HepG2 (cell line): ENCODE measurements around the gene CUEDC2. TPM values are rescaled to one million over a fixed set of nuclear protein-coding genes. Genes with fewer than 3 reads are reported as not detected.

ENCODE experiments used
- CEBPB ChIP-seq: IDR thresholded peaks from 2 replicates; pipeline ENCODE4 v1.6.1; 2011; ENCODE audit warnings: low read depth, low read length, improper control_type of control experiment, borderline replicate concordance
- HDAC6 ChIP-seq: fragments of 200-600 bp; sonication (generic); IDR thresholded peaks from 2 replicates; pipeline ENCODE4 v1.7.0; 2017; ENCODE audit warnings: mild to moderate bottlenecking, antibody characterized with exemption, low read length, low read depth
- HNF4G ChIP-seq, 2 experiments: sonication (generic) in 1 of 2; formaldehyde crosslinking in 1 of 2; IDR thresholded peaks; 2 replicates each; pipeline versions ENCODE4 v1.4.0 to v1.6.1; 2011 to 2020; ENCODE audit warnings: borderline replicate concordance in 2 of 2, low read depth in 2 of 2, mild to moderate bottlenecking in 2 of 2, low read length in 1 of 2, missing genetic modification reagents in 1 of 2, moderate library complexity in 1 of 2
- MXI1 ChIP-seq: IDR thresholded peaks from 3 replicates; pipeline ENCODE4 v1.6.1; 2012; ENCODE audit warnings: low read depth, low read length, inconsistent platforms, borderline replicate concordance
- POLR2A ChIP-seq, 2 experiments: IDR thresholded peaks; 2 replicates each; pipeline ENCODE4 v1.6.1; 2011; ENCODE audit warnings: low read depth in 2 of 2, low read length in 2 of 2, mild to moderate bottlenecking in 1 of 2, moderate library complexity in 1 of 2; ENCODE audit not compliant: insufficient read depth in 1 of 2
- RXRA ChIP-seq: sonication (generic); formaldehyde crosslinking; IDR thresholded peaks from 2 replicates; pipeline ENCODE4 v1.5.1; 2020; ENCODE audit warnings: missing genetic modification reagents
- SIX4 ChIP-seq: sonication (generic); formaldehyde crosslinking; IDR thresholded peaks from 2 replicates; pipeline ENCODE4 v1.4.0; 2020; ENCODE audit warnings: missing genetic modification reagents
- SNRNP70 ChIP-seq: fragments of 200-400 bp; formaldehyde crosslinking; IDR thresholded peaks from 2 replicates; pipeline ENCODE4 v1.6.1; 2017; ENCODE audit warnings: mild to moderate bottlenecking, low read depth, low read length, moderate library complexity
- THYN1 ChIP-seq: sonication (generic); formaldehyde crosslinking; IDR thresholded peaks from 2 replicates; pipeline ENCODE4 v1.8.1; 2023; ENCODE audit warnings: low read depth, mild to moderate bottlenecking, moderate library complexity, missing genetic modification reagents, borderline replicate concordance
- TMF1 ChIP-seq: sonication (generic); formaldehyde crosslinking; IDR thresholded peaks from 2 replicates; pipeline ENCODE4 v1.8.1; 2022; ENCODE audit warnings: low read depth, missing genetic modification reagents
- TRIM24 ChIP-seq: sonication (generic); formaldehyde crosslinking; IDR thresholded peaks from 2 replicates; pipeline ENCODE4 v1.8.0; 2022; ENCODE audit warnings: mild to moderate bottlenecking, missing genetic modification reagents
- YEATS2 ChIP-seq: sonication (generic); formaldehyde crosslinking; IDR thresholded peaks from 2 replicates; pipeline ENCODE4 v1.4.0; 2020; ENCODE audit warnings: missing genetic modification reagents, borderline replicate concordance
- ZNF256 ChIP-seq: sonication (generic); formaldehyde crosslinking; conservative IDR thresholded peaks from 2 replicates; pipeline ENCODE4 v1.4.0; 2020; ENCODE audit warnings: missing genetic modification reagents
- ZNF367 ChIP-seq: sonication (generic); formaldehyde crosslinking; IDR thresholded peaks from 2 replicates; pipeline ENCODE4 v1.4.0; 2020; ENCODE audit warnings: missing genetic modification reagents, borderline replicate concordance
- ZNF510 ChIP-seq: sonication (generic); formaldehyde crosslinking; IDR thresholded peaks from 2 replicates; pipeline ENCODE4 v1.4.0; 2020; ENCODE audit warnings: low read depth, mild to moderate bottlenecking, missing genetic modification reagents
- ZNF547 ChIP-seq: sonication (generic); formaldehyde crosslinking; IDR thresholded peaks from 2 replicates; pipeline ENCODE4 v1.5.1; 2020; ENCODE audit warnings: mild to moderate bottlenecking, missing genetic modification reagents
- ZNF615 ChIP-seq: sonication (generic); formaldehyde crosslinking; IDR thresholded peaks from 2 replicates; pipeline ENCODE4 v1.5.0; 2020; ENCODE audit warnings: mild to moderate bottlenecking, missing genetic modification reagents, borderline replicate concordance
- ZNF672 ChIP-seq: sonication (generic); formaldehyde crosslinking; IDR thresholded peaks from 2 replicates; pipeline ENCODE4 v1.8.1; 2022; ENCODE audit warnings: missing genetic modification reagents
- ZNF768 ChIP-seq: sonication (generic); formaldehyde crosslinking; IDR thresholded peaks from 2 replicates; pipeline ENCODE4 v1.4.0; 2020; ENCODE audit warnings: missing genetic modification reagents
- ZSCAN25 ChIP-seq: sonication (generic); formaldehyde crosslinking; IDR thresholded peaks from 2 replicates; pipeline ENCODE4 v1.8.0; 2022; ENCODE audit warnings: mild to moderate bottlenecking, missing genetic modification reagents
- polyA plus RNA-seq, 8 experiments: library from polyadenylated mRNA; depleted of rRNA in 3 of 8; stranded (reverse) in 7 of 8; unstranded in 1 of 8; fragments of >200 nt; fragmentation: Illumina TruSeq in 4 of 8; extraction: Trizol in 4 of 8; gene quantifications; 2 replicates each; pipeline versions ENCODE4 v1.2.1 to v1.2.3, GENCODE V29; 2011 to 2016; ENCODE audit warnings: low read depth in 4 of 8, missing spikeins in 1 of 8, mixed read lengths in 1 of 8; ENCODE audit not compliant: insufficient read depth in 1 of 8
- total RNA-seq, 5 experiments: library from RNA; depleted of rRNA; stranded (reverse); fragments of >200 nt; fragmentation: Illumina TruSeq; extraction: Trizol; gene quantifications; 2 replicates each; pipeline ENCODE4 v1.2.3, GENCODE V29; 2016; ENCODE audit warnings: low read depth in 1 of 5
- TF ChIP-seq, protein P1 (sequence below): sonication (generic); formaldehyde crosslinking; IDR thresholded peaks from 2 replicates; pipeline ENCODE4 v1.4.0; 2020; ENCODE audit warnings: mild to moderate bottlenecking, missing genetic modification reagents
- TF ChIP-seq, protein P2 (sequence below): sonication (generic); formaldehyde crosslinking; IDR thresholded peaks from 2 replicates; pipeline ENCODE4 v1.5.1; 2020; ENCODE audit warnings: missing genetic modification reagents, mild to moderate bottlenecking, borderline replicate concordance
- TF ChIP-seq, protein P3 (sequence below): sonication (generic); IDR thresholded peaks from 2 replicates; pipeline ENCODE4 v1.6.1; 2016; ENCODE audit warnings: low read depth, borderline replicate concordance
- TF ChIP-seq, protein P4 (sequence below): sonication (generic); formaldehyde crosslinking; IDR thresholded peaks from 2 replicates; pipeline ENCODE4 v1.5.0; 2020; ENCODE audit warnings: mild to moderate bottlenecking, missing genetic modification reagents
- TF ChIP-seq, protein P5 (sequence below): sonication (generic); formaldehyde crosslinking; IDR thresholded peaks from 2 replicates; pipeline ENCODE4 v1.5.0; 2020; ENCODE audit warnings: missing genetic modification reagents

CUEDC2 gene
- total and polyA plus RNA-seq, 2 of the 13 experiments (the other 11 are each of a cell fraction or from before 2014, with no cell fraction given): 13.1 to 18.4 TPM

DNA sequence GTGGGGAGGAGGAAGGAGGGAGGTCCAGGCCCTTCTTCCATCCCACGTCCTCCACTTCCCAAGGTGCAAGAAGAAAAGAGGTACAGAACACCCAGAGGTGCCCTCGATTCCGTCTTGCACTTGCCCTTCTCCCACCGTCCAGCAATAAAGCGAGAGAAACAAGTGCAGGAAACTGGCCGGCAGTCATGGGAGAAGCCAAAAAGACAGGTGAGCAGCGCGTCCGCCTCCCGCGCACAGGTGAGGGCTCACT is 17.7 kb upstream of the CUEDC2 start (continued):
- TF ChIP-seq, protein P1, sequence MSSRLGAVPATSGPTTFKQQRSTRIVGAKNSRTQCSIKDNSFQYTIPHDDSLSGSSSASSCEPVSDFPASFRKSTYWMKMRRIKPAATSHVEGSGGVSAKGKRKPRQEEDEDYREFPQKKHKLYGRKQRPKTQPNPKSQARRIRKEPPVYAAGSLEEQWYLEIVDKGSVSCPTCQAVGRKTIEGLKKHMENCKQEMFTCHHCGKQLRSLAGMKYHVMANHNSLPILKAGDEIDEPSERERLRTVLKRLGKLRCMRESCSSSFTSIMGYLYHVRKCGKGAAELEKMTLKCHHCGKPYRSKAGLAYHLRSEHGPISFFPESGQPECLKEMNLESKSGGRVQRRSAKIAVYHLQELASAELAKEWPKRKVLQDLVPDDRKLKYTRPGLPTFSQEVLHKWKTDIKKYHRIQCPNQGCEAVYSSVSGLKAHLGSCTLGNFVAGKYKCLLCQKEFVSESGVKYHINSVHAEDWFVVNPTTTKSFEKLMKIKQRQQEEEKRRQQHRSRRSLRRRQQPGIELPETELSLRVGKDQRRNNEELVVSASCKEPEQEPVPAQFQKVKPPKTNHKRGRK (CRISPR knock-in tag): 0 out of 2 replicates have a peak, but pooled peaks have one; percentile 65
- TF ChIP-seq, protein P2, sequence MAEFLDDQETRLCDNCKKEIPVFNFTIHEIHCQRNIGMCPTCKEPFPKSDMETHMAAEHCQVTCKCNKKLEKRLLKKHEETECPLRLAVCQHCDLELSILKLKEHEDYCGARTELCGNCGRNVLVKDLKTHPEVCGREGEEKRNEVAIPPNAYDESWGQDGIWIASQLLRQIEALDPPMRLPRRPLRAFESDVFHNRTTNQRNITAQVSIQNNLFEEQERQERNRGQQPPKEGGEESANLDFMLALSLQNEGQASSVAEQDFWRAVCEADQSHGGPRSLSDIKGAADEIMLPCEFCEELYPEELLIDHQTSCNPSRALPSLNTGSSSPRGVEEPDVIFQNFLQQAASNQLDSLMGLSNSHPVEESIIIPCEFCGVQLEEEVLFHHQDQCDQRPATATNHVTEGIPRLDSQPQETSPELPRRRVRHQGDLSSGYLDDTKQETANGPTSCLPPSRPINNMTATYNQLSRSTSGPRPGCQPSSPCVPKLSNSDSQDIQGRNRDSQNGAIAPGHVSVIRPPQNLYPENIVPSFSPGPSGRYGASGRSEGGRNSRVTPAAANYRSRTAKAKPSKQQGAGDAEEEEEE (CRISPR knock-in tag): no peak
- TF ChIP-seq ZNF367 (CRISPR knock-in tag) (no peak), HNF4G (IDR thresholded peaks at IDR 0.05; ENCODE audit: borderline replicate concordance, low read depth, low read length) (no peak), HNF4G (CRISPR knock-in tag; IDR thresholded peaks at IDR 0.05; ENCODE audit: borderline replicate concordance, low read depth) (no peak), ZNF672 (no peak), MXI1 (no peak), SIX4 (CRISPR knock-in tag) (no peak), TMF1 (CRISPR knock-in tag) (no peak), ZSCAN25 (CRISPR knock-in tag) (no peak), POLR2A (IDR thresholded peaks at IDR 0.05; ENCODE audit: insufficient read depth in 1 of 2, low read depth in 2 of 2, low read length in 2 of 2) (no peak; a peak in 1 of 4 replicates), ZNF547 (CRISPR knock-in tag) (no peak), ZNF256 (no peak), CEBPB (no peak), YEATS2 (CRISPR knock-in tag) (no peak), ZNF768 (CRISPR knock-in tag) (no peak), TRIM24 (CRISPR knock-in tag) (no peak), ZNF615 (no peak), ZNF510 (CRISPR knock-in tag) (no peak), SNRNP70 (no peak), HDAC6 (no peak), THYN1 (no peak), RXRA (CRISPR knock-in tag) (0 out of 2 replicates have a peak, but pooled peaks have one; percentile 20)
- TF ChIP-seq, protein P3, sequence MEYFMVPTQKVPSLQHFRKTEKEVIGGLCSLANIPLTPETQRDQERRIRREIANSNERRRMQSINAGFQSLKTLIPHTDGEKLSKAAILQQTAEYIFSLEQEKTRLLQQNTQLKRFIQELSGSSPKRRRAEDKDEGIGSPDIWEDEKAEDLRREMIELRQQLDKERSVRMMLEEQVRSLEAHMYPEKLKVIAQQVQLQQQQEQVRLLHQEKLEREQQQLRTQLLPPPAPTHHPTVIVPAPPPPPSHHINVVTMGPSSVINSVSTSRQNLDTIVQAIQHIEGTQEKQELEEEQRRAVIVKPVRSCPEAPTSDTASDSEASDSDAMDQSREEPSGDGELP: peak; percentile 48; the same call in 1 of the 2 replicates
- TF ChIP-seq, protein P4, sequence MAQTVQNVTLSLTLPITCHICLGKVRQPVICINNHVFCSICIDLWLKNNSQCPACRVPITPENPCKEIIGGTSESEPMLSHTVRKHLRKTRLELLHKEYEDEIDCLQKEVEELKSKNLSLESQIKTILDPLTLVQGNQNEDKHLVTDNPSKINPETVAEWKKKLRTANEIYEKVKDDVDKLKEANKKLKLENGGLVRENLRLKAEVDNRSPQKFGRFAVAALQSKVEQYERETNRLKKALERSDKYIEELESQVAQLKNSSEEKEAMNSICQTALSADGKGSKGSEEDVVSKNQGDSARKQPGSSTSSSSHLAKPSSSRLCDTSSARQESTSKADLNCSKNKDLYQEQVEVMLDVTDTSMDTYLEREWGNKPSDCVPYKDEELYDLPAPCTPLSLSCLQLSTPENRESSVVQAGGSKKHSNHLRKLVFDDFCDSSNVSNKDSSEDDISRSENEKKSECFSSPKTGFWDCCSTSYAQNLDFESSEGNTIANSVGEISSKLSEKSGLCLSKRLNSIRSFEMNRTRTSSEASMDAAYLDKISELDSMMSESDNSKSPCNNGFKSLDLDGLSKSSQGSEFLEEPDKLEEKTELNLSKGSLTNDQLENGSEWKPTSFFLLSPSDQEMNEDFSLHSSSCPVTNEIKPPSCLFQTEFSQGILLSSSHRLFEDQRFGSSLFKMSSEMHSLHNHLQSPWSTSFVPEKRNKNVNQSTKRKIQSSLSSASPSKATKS (CRISPR knock-in tag): no peak
- TF ChIP-seq, protein P5, sequence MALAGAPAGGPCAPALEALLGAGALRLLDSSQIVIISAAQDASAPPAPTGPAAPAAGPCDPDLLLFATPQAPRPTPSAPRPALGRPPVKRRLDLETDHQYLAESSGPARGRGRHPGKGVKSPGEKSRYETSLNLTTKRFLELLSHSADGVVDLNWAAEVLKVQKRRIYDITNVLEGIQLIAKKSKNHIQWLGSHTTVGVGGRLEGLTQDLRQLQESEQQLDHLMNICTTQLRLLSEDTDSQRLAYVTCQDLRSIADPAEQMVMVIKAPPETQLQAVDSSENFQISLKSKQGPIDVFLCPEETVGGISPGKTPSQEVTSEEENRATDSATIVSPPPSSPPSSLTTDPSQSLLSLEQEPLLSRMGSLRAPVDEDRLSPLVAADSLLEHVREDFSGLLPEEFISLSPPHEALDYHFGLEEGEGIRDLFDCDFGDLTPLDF (CRISPR knock-in tag): 0 out of 2 replicates have a peak, but pooled peaks have one; percentile 2
